Measurements from ENCODE around the gene HAUS5. TPM values are rescaled to one million over a fixed set of nuclear protein-coding genes. Genes with fewer than 3 reads are reported as not detected.

The HAUS5 gene
- total RNA-seq, 2 experiments from 2014 or later, result 58.1 to 61.5 TPM

DNA sequence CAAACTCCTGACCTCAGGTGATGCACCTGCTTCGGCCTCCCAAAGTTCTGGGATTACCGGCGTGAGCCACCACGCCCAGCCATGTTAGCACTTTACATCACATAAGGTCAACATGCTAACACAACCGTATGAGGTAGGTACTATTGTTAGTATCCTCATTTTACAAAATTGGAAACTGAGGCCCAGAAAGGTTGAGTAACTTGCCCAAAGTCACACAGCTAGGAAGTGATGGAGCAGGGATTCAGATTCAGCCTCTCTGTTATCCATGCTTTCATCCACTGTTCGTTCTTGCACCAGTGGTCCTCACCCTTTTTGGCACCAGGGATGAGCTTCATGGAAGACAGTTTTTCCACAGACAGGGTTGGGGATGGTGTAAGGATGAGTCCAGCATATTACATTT, 44.2 kb downstream of the HAUS5 start:
- H3K36me3 ChIP-seq (ENCODE audit: insufficient read depth, low read length), result peaks cover 80% of the 10 kb centered on the region
- no peak for DNase-seq (ENCODE audit: low spot score)
- TF ChIP-seq, protein P1, sequence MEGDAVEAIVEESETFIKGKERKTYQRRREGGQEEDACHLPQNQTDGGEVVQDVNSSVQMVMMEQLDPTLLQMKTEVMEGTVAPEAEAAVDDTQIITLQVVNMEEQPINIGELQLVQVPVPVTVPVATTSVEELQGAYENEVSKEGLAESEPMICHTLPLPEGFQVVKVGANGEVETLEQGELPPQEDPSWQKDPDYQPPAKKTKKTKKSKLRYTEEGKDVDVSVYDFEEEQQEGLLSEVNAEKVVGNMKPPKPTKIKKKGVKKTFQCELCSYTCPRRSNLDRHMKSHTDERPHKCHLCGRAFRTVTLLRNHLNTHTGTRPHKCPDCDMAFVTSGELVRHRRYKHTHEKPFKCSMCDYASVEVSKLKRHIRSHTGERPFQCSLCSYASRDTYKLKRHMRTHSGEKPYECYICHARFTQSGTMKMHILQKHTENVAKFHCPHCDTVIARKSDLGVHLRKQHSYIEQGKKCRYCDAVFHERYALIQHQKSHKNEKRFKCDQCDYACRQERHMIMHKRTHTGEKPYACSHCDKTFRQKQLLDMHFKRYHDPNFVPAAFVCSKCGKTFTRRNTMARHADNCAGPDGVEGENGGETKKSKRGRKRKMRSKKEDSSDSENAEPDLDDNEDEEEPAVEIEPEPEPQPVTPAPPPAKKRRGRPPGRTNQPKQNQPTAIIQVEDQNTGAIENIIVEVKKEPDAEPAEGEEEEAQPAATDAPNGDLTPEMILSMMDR (conservative IDR thresholded peaks at IDR 0.05; ENCODE audit: low read length), result no peak
- TF ChIP-seq EZH2phosphoT487 (IDR thresholded peaks at IDR 0.05; ENCODE audit: borderline replicate concordance, low read depth, low read length), result no peak
- CTCF ChIA-PET (ENCODE audit: unreplicated experiment), result no interaction called here
- H3K9me2 ChIP-seq (ENCODE audit: insufficient read depth, low read length), result no peaks in the 10 kb centered on the region
- POLR2A ChIA-PET, result interaction anchor here (2.9 kb wide), 1 partner anchor 8 kb away, joined by 7 read pairs; the partner anchor contains the start of gene COX6B1
- no peaks in the 10 kb centered on the region; the same call in 1 of the 2 replicates for H3K79me2 ChIP-seq (ENCODE audit: insufficient read depth, low read depth, low read length)
- intact Hi-C loops (cut with micrococcal nuclease; ENCODE audit: unreplicated experiment), result no loop called here
- H3K4me1 ChIP-seq (ENCODE audit: insufficient read depth, low read length, poor library complexity, severe bottlenecking), result no peaks in the 10 kb centered on the region
- H4K20me1 ChIP-seq (ENCODE audit: insufficient read depth, low read length), result no peaks in the 10 kb centered on the region
- no TSS peak for BruUV-seq (replicated peaks)
- no peak overlapping the region for H2AFZ ChIP-seq (ENCODE audit: low read length)
- no peak overlapping the region for H3K27ac ChIP-seq (ENCODE audit: low read depth, low read length, poor library complexity, severe bottlenecking)
- no peaks in the 10 kb centered on the region for H3K9me3 ChIP-seq (ENCODE audit: low read length)
- no peak overlapping the region for H3K4me2 ChIP-seq (ENCODE audit: low read length)
- H3K4me3 ChIP-seq (ENCODE audit: low read depth, low read length, poor library complexity, severe bottlenecking), result no peak overlapping the region

DNA sequence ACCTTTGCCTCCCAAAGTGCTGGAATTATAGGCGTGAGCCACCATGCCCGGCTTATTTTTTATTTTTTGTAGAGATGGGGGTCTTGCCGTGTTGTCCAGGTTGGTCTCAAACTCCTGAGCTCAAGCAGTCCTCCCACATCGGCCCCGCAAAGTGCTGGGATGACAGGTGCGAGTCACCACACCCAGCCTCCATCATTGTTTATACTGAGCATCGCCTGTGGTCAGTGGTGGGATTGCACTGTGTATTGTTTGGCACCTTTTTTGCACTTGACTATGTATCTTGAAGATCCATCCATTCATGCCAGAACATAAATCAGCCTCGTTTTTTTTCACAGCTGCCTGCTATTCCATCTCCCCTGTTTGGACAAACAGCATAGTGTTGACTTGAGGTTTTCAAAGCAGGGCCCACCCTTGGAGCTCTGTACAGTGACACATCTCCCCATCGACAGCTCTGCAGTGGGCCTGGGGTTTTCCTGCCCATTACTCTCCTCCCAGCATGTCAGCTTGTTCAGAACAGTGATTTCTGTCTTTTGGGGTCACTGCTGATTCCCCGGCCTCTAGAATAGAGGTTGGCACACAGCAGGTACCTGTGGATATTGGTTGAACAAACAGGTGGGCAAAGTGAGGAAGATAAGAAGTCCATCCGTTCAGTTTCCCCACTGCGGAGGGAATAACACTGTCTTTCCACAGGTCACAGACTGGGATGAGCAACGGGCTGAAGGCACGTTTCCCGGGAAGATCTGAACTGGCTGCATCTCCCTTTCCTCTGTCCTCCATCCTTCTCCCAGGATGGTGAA, 45.6 kb downstream of the HAUS5 start:
- H3K4me2 ChIP-seq (ENCODE audit: low read length), result no peak overlapping the region
- H3K4me1 ChIP-seq (ENCODE audit: insufficient read depth, low read length, poor library complexity, severe bottlenecking), result no peaks in the 10 kb centered on the region
- ChIA-PET POLR2A (interaction anchor here (2.9 kb wide), 1 partner anchor 10 kb away, joined by 7 read pairs; the partner anchor contains the start of gene COX6B1), CTCF (ENCODE audit: unreplicated experiment) (no interaction called here)
- intact Hi-C loops (cut with micrococcal nuclease; ENCODE audit: unreplicated experiment), result no loop called here
- H3K9me2 ChIP-seq (ENCODE audit: insufficient read depth, low read length), result no peaks in the 10 kb centered on the region
- H3K4me3 ChIP-seq (ENCODE audit: low read depth, low read length, poor library complexity, severe bottlenecking), result no peak overlapping the region
- DNase-seq (ENCODE audit: low spot score), result no peak
- no peaks in the 10 kb centered on the region for H3K79me2 ChIP-seq (ENCODE audit: insufficient read depth, low read depth, low read length)
- H3K9me3 ChIP-seq (ENCODE audit: low read length), result no peaks in the 10 kb centered on the region
- H3K27ac ChIP-seq (ENCODE audit: low read depth, low read length, poor library complexity, severe bottlenecking), result no peak overlapping the region
- no TSS peak for BruUV-seq (replicated peaks)
- H2AFZ ChIP-seq (ENCODE audit: low read length), result no peak overlapping the region
- H4K20me1 ChIP-seq (ENCODE audit: insufficient read depth, low read length), result no peaks in the 10 kb centered on the region
- H3K36me3 ChIP-seq (ENCODE audit: insufficient read depth, low read length), result peaks cover 79% of the 10 kb centered on the region
- TF ChIP-seq, protein P1 (conservative IDR thresholded peaks at IDR 0.05; ENCODE audit: low read length), result peak; percentile 29; the same call in 1 of the 2 replicates
- TF ChIP-seq EZH2phosphoT487 (IDR thresholded peaks at IDR 0.05; ENCODE audit: borderline replicate concordance, low read depth, low read length), result no peak

DNA sequence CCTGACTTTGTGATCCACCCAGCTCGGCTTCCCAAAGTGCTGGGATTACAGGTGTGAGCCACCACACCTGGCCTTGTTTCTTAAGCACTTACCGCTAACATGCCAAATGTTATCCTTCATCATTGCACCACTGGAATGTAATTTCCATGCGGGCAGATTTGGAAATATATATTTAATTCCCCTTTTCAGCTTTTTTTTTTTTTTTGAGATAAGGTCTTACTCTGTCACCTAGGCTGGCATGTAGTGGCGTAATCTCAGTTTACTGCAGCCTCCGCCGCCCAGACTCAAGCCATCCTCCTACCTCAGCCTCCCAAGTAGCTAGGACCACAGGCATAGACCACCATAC, 49.4 kb downstream of the HAUS5 start:
- no peaks in the 10 kb centered on the region for H4K20me1 ChIP-seq (ENCODE audit: insufficient read depth, low read length)
- no peaks in the 10 kb centered on the region for H3K4me1 ChIP-seq (ENCODE audit: insufficient read depth, low read length, poor library complexity, severe bottlenecking)
- POLR2A ChIA-PET, result interaction anchor here (0.7 kb wide), 1 partner anchor 378 kb away, joined by 3 read pairs; no protein-coding TSS in a partner anchor
- H3K4me3 ChIP-seq (ENCODE audit: low read depth, low read length, poor library complexity, severe bottlenecking), result no peak overlapping the region
- intact Hi-C loops (cut with micrococcal nuclease; ENCODE audit: unreplicated experiment), result no loop called here
- peaks cover 56% of the 10 kb centered on the region for H3K36me3 ChIP-seq (ENCODE audit: insufficient read depth, low read length)
- H2AFZ ChIP-seq (ENCODE audit: low read length), result no peak overlapping the region
- no peak overlapping the region for H3K27ac ChIP-seq (ENCODE audit: low read depth, low read length, poor library complexity, severe bottlenecking)
- H3K9me2 ChIP-seq (ENCODE audit: insufficient read depth, low read length), result no peaks in the 10 kb centered on the region
- H3K9me3 ChIP-seq (ENCODE audit: low read length), result no peaks in the 10 kb centered on the region
- TF ChIP-seq, protein P1 (conservative IDR thresholded peaks at IDR 0.05; ENCODE audit: low read length), result no peak
- TF ChIP-seq EZH2phosphoT487 (IDR thresholded peaks at IDR 0.05; ENCODE audit: borderline replicate concordance, low read depth, low read length), result no peak
- H3K4me2 ChIP-seq (ENCODE audit: low read length), result no peak overlapping the region
- no TSS peak for BruUV-seq (replicated peaks)
- no peaks in the 10 kb centered on the region for H3K79me2 ChIP-seq (ENCODE audit: insufficient read depth, low read depth, low read length)
- no peak for DNase-seq (ENCODE audit: low spot score)
- CTCF ChIA-PET (ENCODE audit: unreplicated experiment), result no interaction called here
